HEK293T (cell line): Measurements from ENCODE around the gene INO80B.

Source experiments
- CTCF ChIA-PET: fragments of 350-600 bp; formaldehyde crosslinking; extraction: SDS; loops from one replicate; lab custom pipeline; 2021; ENCODE audit warnings: antibody characterized with exemption, inconsistent platforms; lab: Yijun Ruan, JAX
- POLR2A ChIA-PET: fragments of 350-600 bp; formaldehyde crosslinking; extraction: SDS; loops from one replicate; lab custom pipeline; 2020; ENCODE audit warnings: antibody characterized with exemption, inconsistent platforms; lab: Yijun Ruan, JAX
- DNase-seq: peaks from one replicate; pipeline ENCODE4 v3.0.0; 2012; ENCODE audit warnings: mixed read lengths; ENCODE audit errors: extremely low spot score
- ARNT ChIP-seq: fragments of 450-650 bp; IDR thresholded peaks from 2 replicates; pipeline ENCODE4 v1.6.1; 2017; ENCODE audit warnings: mild to moderate bottlenecking
- BHLHE40 ChIP-seq: fragments of 450-650 bp; IDR thresholded peaks from 2 replicates; pipeline ENCODE4 v1.6.1; 2016; ENCODE audit warnings: mild to moderate bottlenecking, moderate library complexity, borderline replicate concordance
- CTBP1 ChIP-seq: fragments of 450-650 bp; IDR thresholded peaks from 2 replicates; pipeline ENCODE4 v1.6.1; 2016; ENCODE audit warnings: borderline replicate concordance
- ELF4 ChIP-seq: fragments of 450-650 bp; IDR thresholded peaks from 2 replicates; pipeline ENCODE4 v1.6.1; 2017; ENCODE audit warnings: antibody characterized with exemption
- FOXA1 ChIP-seq: fragments of 450-650 bp; IDR thresholded peaks from 2 replicates; pipeline ENCODE4 v1.6.1; 2016; ENCODE audit warnings: mild to moderate bottlenecking
- FOXK2 ChIP-seq: fragments of 450-650 bp; IDR thresholded peaks from 2 replicates; pipeline ENCODE4 v1.6.1; 2016; ENCODE audit warnings: mild to moderate bottlenecking
- FOXM1 ChIP-seq: fragments of 450-650 bp; IDR thresholded peaks from 2 replicates; pipeline ENCODE4 v1.6.1; 2017; ENCODE audit warnings: mild to moderate bottlenecking, borderline replicate concordance
- HDGF ChIP-seq: fragments of 450-650 bp; IDR thresholded peaks from 2 replicates; pipeline ENCODE4 v1.6.1; 2017; ENCODE audit warnings: antibody characterized with exemption, borderline replicate concordance
- L3MBTL2 ChIP-seq: fragments of 450-650 bp; conservative IDR thresholded peaks from 2 replicates; pipeline ENCODE4 v1.6.1; 2016; ENCODE audit warnings: mild to moderate bottlenecking
- LEF1 ChIP-seq: fragments of 450-650 bp; IDR thresholded peaks from 2 replicates; pipeline ENCODE4 v1.6.1; 2017; ENCODE audit warnings: mild to moderate bottlenecking, borderline replicate concordance
- NFRKB ChIP-seq: fragments of 450-650 bp; IDR thresholded peaks from 2 replicates; pipeline ENCODE4 v1.6.1; 2016; ENCODE audit warnings: mild to moderate bottlenecking, moderate library complexity
- PKNOX1 ChIP-seq: fragments of 450-650 bp; IDR thresholded peaks from 2 replicates; pipeline ENCODE4 v1.6.1; 2016
- SP1 ChIP-seq: fragments of 450-650 bp; IDR thresholded peaks from 2 replicates; pipeline ENCODE4 v1.6.1; 2017
- SUZ12 ChIP-seq: fragments of 450-650 bp; IDR thresholded peaks from 2 replicates; pipeline ENCODE4 v1.6.1; 2016; ENCODE audit warnings: mild to moderate bottlenecking
- TARDBP ChIP-seq: fragments of 450-650 bp; IDR thresholded peaks from 2 replicates; pipeline ENCODE4 v1.6.1; 2016
- ZNF384 ChIP-seq: fragments of 450-650 bp; IDR thresholded peaks from 2 replicates; pipeline ENCODE4 v1.6.1; 2016

The INO80B gene

GRCh38 chr2:74423231-74424095, 31.4 kb upstream of the INO80B start:
- no peak for TF ChIP-seq LEF1
- DNase-seq, result no peak
- ChIA-PET POLR2A (interaction anchor here (1.1 kb wide), 1 partner anchor 10 kb away, joined by 3 read pairs; no protein-coding TSS in a partner anchor), CTCF (interaction anchor here (0.8 kb wide), 1 partner anchor 1374 kb away, joined by 3 read pairs; no protein-coding TSS in a partner anchor)

- DNase-seq, result no peak
- ChIA-PET CTCF (interaction anchor here (0.8 kb wide), 1 partner anchor 1375 kb away, joined by 3 read pairs; no protein-coding TSS in a partner anchor), POLR2A (interaction anchor here (0.7 to 2.0 kb wide), 3 partner anchors 11 to 34 kb away, joined by 3 to 7 read pairs (median 3); partner anchors contain the start of gene WBP1)
- TF ChIP-seq L3MBTL2, result no peak
- TF ChIP-seq FOXM1, result no peak
- TF ChIP-seq LEF1, result no peak
- no peak for TF ChIP-seq ELF4
- no peak for TF ChIP-seq CTBP1
- TF ChIP-seq BHLHE40, result no peak
- TF ChIP-seq FOXA1, result no peak
These were observed 30.5 kb upstream of the INO80B start for GRCh38 chr2:74424139-74424992.

GRCh38 chr2:74424995-74425406, 29.9 kb upstream of the INO80B start:
- POLR2A ChIA-PET, result interaction anchor here (1.0 to 2.0 kb wide), 3 partner anchors 16 to 34 kb away, joined by 4 to 7 read pairs (median 5); partner anchors contain the start of gene WBP1
- TF ChIP-seq BHLHE40, result no peak
- no peak for TF ChIP-seq FOXK2
- TF ChIP-seq SP1, result no peak
- TF ChIP-seq HDGF, result no peak
- no peak for TF ChIP-seq L3MBTL2
- TF ChIP-seq TARDBP, result no peak
- TF ChIP-seq ARNT, result no peak
- no peak for TF ChIP-seq ELF4
- TF ChIP-seq FOXM1, result no peak
- no peak for TF ChIP-seq NFRKB
- no peak for TF ChIP-seq CTBP1
- no peak for TF ChIP-seq FOXA1
- CTCF ChIA-PET, result no interaction called here
- DNase-seq, result no peak

GRCh38 chr2:74425523-74425922, 29.4 kb upstream of the INO80B start:
- DNase-seq, result no peak
- TF ChIP-seq SUZ12 (no peak), ARNT (no peak), LEF1 (no peak), HDGF (no peak), FOXM1 (no peak), NFRKB (no peak), BHLHE40 (no peak), ELF4 (no peak), TARDBP (no peak), SP1 (no peak), ZNF384 (no peak), CTBP1 (no peak)
- POLR2A ChIA-PET, result interaction anchor here (1.0 to 2.0 kb wide), 3 partner anchors 15 to 33 kb away, joined by 4 to 7 read pairs (median 5); partner anchors contain the start of gene WBP1
- CTCF ChIA-PET, result no interaction called here

GRCh38 chr2:74426181-74426758, 28.6 kb upstream of the INO80B start:
- POLR2A ChIA-PET, result interaction anchor here (1.1 to 2.0 kb wide), 2 partner anchors 31 to 32 kb away, joined by 5 to 7 read pairs; partner anchors contain the start of gene WBP1
- TF ChIP-seq LEF1, result no peak
- no peak for TF ChIP-seq NFRKB
- no peak for TF ChIP-seq HDGF
- no peak for TF ChIP-seq ZNF384
- DNase-seq, result no peak
- CTCF ChIA-PET, result no interaction called here

GRCh38 chr2:74427551-74427950, 27.3 kb upstream of the INO80B start:
- ChIA-PET CTCF (interaction anchor here (0.5 kb wide), 1 partner anchor 150 kb away, joined by 3 read pairs; no protein-coding TSS in a partner anchor), POLR2A (interaction anchor here (0.9 to 3.8 kb wide), 3 partner anchors 12 to 36 kb away, joined by 3 to 18 read pairs (median 6); partner anchors contain the start of gene WBP1)
- DNase-seq, result no peak
- TF ChIP-seq CTBP1 (no peak), FOXM1 (no peak), SUZ12 (no peak), FOXK2 (no peak), ARNT (no peak), TARDBP (no peak), LEF1 (no peak), FOXA1 (no peak), BHLHE40 (no peak), PKNOX1 (no peak), ZNF384 (no peak), SP1 (no peak), ELF4 (no peak), HDGF (no peak)
